ENCODE measurements around the gene C7.

C7 gene

GRCh38 chr5:40987349-40987748 is 78.1 kb downstream of the C7 start:
- H3K4me3 ChIP-seq = no peak overlapping the region
- H3K9me3 ChIP-seq = no peaks in the 10 kb centered on the region
- no peak overlapping the region for H3K4me2 ChIP-seq
- H3K9ac ChIP-seq = no peak overlapping the region
- no peaks in the 10 kb centered on the region for H3K36me3 ChIP-seq
- TF ChIP-seq Cebpa-rat (IDR thresholded peaks at IDR 0.05) = no peak
- H3K27me3 ChIP-seq = no peaks in the 10 kb centered on the region
- no peak overlapping the region for H3K27ac ChIP-seq
- no peaks in the 10 kb centered on the region for H3K4me1 ChIP-seq
- H4K20me1 ChIP-seq = no peaks in the 10 kb centered on the region

- peaks cover 6% of the 10 kb centered on the region; the same call in 1 of the 2 replicates for H3K9me3 ChIP-seq
- H3K9ac ChIP-seq = no peak overlapping the region
- H3K27me3 ChIP-seq = no peaks in the 10 kb centered on the region
- no peak overlapping the region for H3K4me2 ChIP-seq
- H3K27ac ChIP-seq = no peak overlapping the region
- TF ChIP-seq Cebpa-rat (IDR thresholded peaks at IDR 0.05) = no peak
- H3K4me1 ChIP-seq = no peaks in the 10 kb centered on the region
- H3K4me3 ChIP-seq = no peak overlapping the region
- H4K20me1 ChIP-seq = no peaks in the 10 kb centered on the region
- H3K36me3 ChIP-seq = no peaks in the 10 kb centered on the region
Measured at GRCh38 chr5:40988746-40989510, 79.6 kb downstream of the C7 start.

GRCh38 chr5:40991168-40991980 is 82.1 kb downstream of the C7 start:
- H3K4me3 ChIP-seq = no peak overlapping the region
- no peak overlapping the region for H3K4me2 ChIP-seq
- TF ChIP-seq Cebpa-rat (IDR thresholded peaks at IDR 0.05) = no peak
- H3K9me3 ChIP-seq = peaks cover 6% of the 10 kb centered on the region; the same call in 1 of the 2 replicates
- no peaks in the 10 kb centered on the region for H3K4me1 ChIP-seq
- H3K9ac ChIP-seq = no peak overlapping the region
- no peaks in the 10 kb centered on the region for H3K36me3 ChIP-seq
- H3K27ac ChIP-seq = no peak overlapping the region
- no peaks in the 10 kb centered on the region for H4K20me1 ChIP-seq
- H3K27me3 ChIP-seq = no peaks in the 10 kb centered on the region

- Histone ChIP-seq H3K27ac (no peak overlapping the region), H3K4me2 (no peak overlapping the region), H3K4me3 (no peak overlapping the region), H3K4me1 (no peaks in the 10 kb centered on the region), H4K20me1 (no peaks in the 10 kb centered on the region), H3K9me3 (peaks cover 6% of the 10 kb centered on the region; the same call in 1 of the 2 replicates), H3K36me3 (no peaks in the 10 kb centered on the region), H3K27me3 (no peaks in the 10 kb centered on the region), H3K9ac (no peak overlapping the region)
- TF ChIP-seq Cebpa-rat (IDR thresholded peaks at IDR 0.05) = no peak
Measured at GRCh38 chr5:40991981-40992559, 82.8 kb downstream of the C7 start.

GRCh38 chr5:40995801-40996586 is 86.7 kb downstream of the C7 start:
- no peak overlapping the region for H3K9ac ChIP-seq
- H3K4me1 ChIP-seq = no peaks in the 10 kb centered on the region
- H3K4me3 ChIP-seq = no peak overlapping the region
- H3K27me3 ChIP-seq = no peaks in the 10 kb centered on the region
- no peaks in the 10 kb centered on the region for H4K20me1 ChIP-seq
- no peaks in the 10 kb centered on the region for H3K36me3 ChIP-seq
- peaks cover 6% of the 10 kb centered on the region; the same call in 1 of the 2 replicates for H3K9me3 ChIP-seq
- H3K4me2 ChIP-seq = no peak overlapping the region
- H3K27ac ChIP-seq = no peak overlapping the region
- no peak for TF ChIP-seq Cebpa-rat (IDR thresholded peaks at IDR 0.05)

GRCh38 chr5:40999142-40999541 is 89.8 kb downstream of the C7 start:
- Histone ChIP-seq H3K4me2 (no peak overlapping the region), H3K27ac (no peak overlapping the region)

GRCh38 chr5:40999966-41000365 is 90.7 kb downstream of the C7 start:
- Histone ChIP-seq H3K36me3 (no peaks in the 10 kb centered on the region), H3K27me3 (no peaks in the 10 kb centered on the region), H3K27ac (no peak overlapping the region), H4K20me1 (no peaks in the 10 kb centered on the region), H3K4me2 (no peak overlapping the region), H3K4me1 (no peaks in the 10 kb centered on the region), H3K9me3 (no peaks in the 10 kb centered on the region), H3K9ac (no peak overlapping the region), H3K4me3 (no peak overlapping the region)
- no peak for TF ChIP-seq Cebpa-rat (IDR thresholded peaks at IDR 0.05)

More at GRCh38 chr5:40999142-40999541, 89.8 kb downstream of the C7 start:
- Histone ChIP-seq H3K9me3 (no peaks in the 10 kb centered on the region), H3K9ac (no peak overlapping the region), H3K36me3 (no peaks in the 10 kb centered on the region), H3K27me3 (no peaks in the 10 kb centered on the region), H3K4me3 (no peak overlapping the region), H4K20me1 (no peaks in the 10 kb centered on the region), H3K4me1 (no peaks in the 10 kb centered on the region)
- no peak for TF ChIP-seq Cebpa-rat (IDR thresholded peaks at IDR 0.05)

- no peak for TF ChIP-seq Cebpa-rat (IDR thresholded peaks at IDR 0.05)
- Histone ChIP-seq H4K20me1 (no peaks in the 10 kb centered on the region), H3K27ac (no peak overlapping the region), H3K4me1 (no peaks in the 10 kb centered on the region), H3K36me3 (no peaks in the 10 kb centered on the region), H3K4me2 (no peak overlapping the region), H3K27me3 (no peaks in the 10 kb centered on the region), H3K9me3 (no peaks in the 10 kb centered on the region), H3K9ac (no peak overlapping the region), H3K4me3 (no peak overlapping the region)
Measured at GRCh38 chr5:41003670-41004376, 94.5 kb downstream of the C7 start.

- H4K20me1 ChIP-seq = no peaks in the 10 kb centered on the region
- H3K27me3 ChIP-seq = no peaks in the 10 kb centered on the region
- H3K4me3 ChIP-seq = no peak overlapping the region
- no peaks in the 10 kb centered on the region for H3K36me3 ChIP-seq
- no peak overlapping the region for H3K27ac ChIP-seq
- H3K4me1 ChIP-seq = no peaks in the 10 kb centered on the region
- H3K9me3 ChIP-seq = no peaks in the 10 kb centered on the region
- H3K9ac ChIP-seq = no peak overlapping the region
- no peak overlapping the region for H3K4me2 ChIP-seq
- TF ChIP-seq Cebpa-rat (IDR thresholded peaks at IDR 0.05) = no peak
Measured at GRCh38 chr5:41004931-41005330, 95.6 kb downstream of the C7 start.

All from BLaER1 (cell line).